Uterus (tissue), 4 donors: Measurements from ENCODE around the gene SEMA3D. TPM values are rescaled to one million over a fixed set of nuclear protein-coding genes. Genes with fewer than 3 reads are reported as not detected.
"Not testable (repeated sequence)": the region's sequence is repeated elsewhere in the genome, so short reads cannot be mapped to it uniquely, and the experiment has no call there.

ENCODE experiments used
- DNase-seq, 2 donors: peaks; one replicate each; pipeline ENCODE4 v3.0.0-alpha.2; 2019 to 2020
- H3K27ac ChIP-seq, 2 donors: fragments of 200-600 bp; sonication (generic); 1 replicate in 1 of 2; 2 replicates in 1 of 2; pipeline ENCODE4 v1.5.1; 2016 to 2018
- H3K27me3 ChIP-seq, 2 donors: fragments of 200-600 bp; sonication (generic); one replicate each; pipeline ENCODE4 v1.5.1; 2018 to 2019; ENCODE audit warnings: control low read depth in 1 of 2
- H3K36me3 ChIP-seq, 2 donors: fragments of 200-600 bp; sonication (generic); one replicate each; pipeline ENCODE4 v1.5.1; 2019; ENCODE audit warnings: control low read depth in 1 of 2
- H3K4me1 ChIP-seq, 2 donors: fragments of 200-600 bp; sonication (generic); one replicate each; pipeline ENCODE4 v1.5.1; 2018 to 2019; ENCODE audit warnings: control low read depth in 1 of 2
- H3K4me3 ChIP-seq, 2 donors: fragments of 200-600 bp; sonication (generic); 1 replicate in 1 of 2; 2 replicates in 1 of 2; pipeline ENCODE4 v1.5.1; 2018 to 2019; ENCODE audit warnings: mild to moderate bottlenecking in 1 of 2
- H3K9me3 ChIP-seq, 2 donors: fragments of 200-600 bp; sonication (generic); one replicate each; pipeline ENCODE4 v1.5.1; 2019; ENCODE audit warnings: control low read depth in 1 of 2
- POLR2A ChIP-seq, 2 donors: fragments of 450-650 bp; IDR thresholded peaks; one replicate each; pipeline ENCODE4 v1.6.1; 2016; ENCODE audit warnings: antibody characterized with exemption in 2 of 2, mild to moderate bottlenecking in 1 of 2, moderate library complexity in 1 of 2
- intact Hi-C: fragments of 100-400 bp; cut with DNase I; formaldehyde crosslinking; loops from one replicate; pipeline ENCODE4 v1.15.1; 2023; ENCODE audit warnings: low total_unique reads
- total RNA-seq, 4 donors: library from RNA; depleted of rRNA in 3 of 4; stranded (reverse); fragments of >200 nt in 3 of 4; gene quantifications; one replicate each; pipeline versions ENCODE4 v1.1.0 to v1.2.4, GENCODE V29; 2014 to 2023
- TF ChIP-seq, protein P1 (sequence below), 4 experiments: fragments of 200-600 bp in 2 of 4; fragments of 450-650 bp in 2 of 4; sonication (generic) in 2 of 4; IDR thresholded peaks; one replicate each; pipeline ENCODE4 v1.5.1; 2016 to 2019; ENCODE audit warnings: antibody characterized with exemption in 4 of 4, mild to moderate bottlenecking in 2 of 4, moderate library complexity in 1 of 4
- donor health status: DM: yes; HTN: yes; CAD: no.

The SEMA3D gene
- total RNA-seq, 4 donors from 2014 or later = 7.1 to 68.6 (median 20.4) TPM

DNA sequence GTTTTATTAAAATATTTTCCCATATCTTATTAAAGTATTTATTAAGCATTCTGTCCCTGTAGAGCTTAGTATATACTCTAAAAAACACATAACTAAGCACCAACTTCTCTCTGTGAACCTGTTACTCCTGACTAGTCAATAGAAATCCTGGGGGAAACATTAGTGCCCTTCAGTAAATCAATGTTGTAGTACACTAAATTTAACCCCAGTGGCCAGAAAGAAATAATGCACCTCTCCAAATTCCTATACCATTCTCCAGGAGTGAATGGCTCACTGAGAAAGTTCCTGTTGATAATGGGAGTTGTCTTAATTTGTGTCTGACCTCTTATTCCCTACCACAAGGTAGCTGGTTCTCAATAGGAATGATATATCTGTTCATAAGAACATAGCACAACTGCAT, 188.2 kb downstream of the SEMA3D start:
- Histone ChIP-seq H3K27me3 (no peaks in the 10 kb centered on the region), H3K36me3 (no peaks in the 10 kb centered on the region), H3K27ac (no peak overlapping the region), H3K4me1 (no peaks in the 10 kb centered on the region), H3K9me3 (no peaks in the 10 kb centered on the region), H3K4me3 (no peak overlapping the region)
- intact Hi-C loops = no loop called here
- DNase-seq = no peak
- TF ChIP-seq POLR2A (IDR thresholded peaks at IDR 0.05) = no peak
- TF ChIP-seq, protein P1, sequence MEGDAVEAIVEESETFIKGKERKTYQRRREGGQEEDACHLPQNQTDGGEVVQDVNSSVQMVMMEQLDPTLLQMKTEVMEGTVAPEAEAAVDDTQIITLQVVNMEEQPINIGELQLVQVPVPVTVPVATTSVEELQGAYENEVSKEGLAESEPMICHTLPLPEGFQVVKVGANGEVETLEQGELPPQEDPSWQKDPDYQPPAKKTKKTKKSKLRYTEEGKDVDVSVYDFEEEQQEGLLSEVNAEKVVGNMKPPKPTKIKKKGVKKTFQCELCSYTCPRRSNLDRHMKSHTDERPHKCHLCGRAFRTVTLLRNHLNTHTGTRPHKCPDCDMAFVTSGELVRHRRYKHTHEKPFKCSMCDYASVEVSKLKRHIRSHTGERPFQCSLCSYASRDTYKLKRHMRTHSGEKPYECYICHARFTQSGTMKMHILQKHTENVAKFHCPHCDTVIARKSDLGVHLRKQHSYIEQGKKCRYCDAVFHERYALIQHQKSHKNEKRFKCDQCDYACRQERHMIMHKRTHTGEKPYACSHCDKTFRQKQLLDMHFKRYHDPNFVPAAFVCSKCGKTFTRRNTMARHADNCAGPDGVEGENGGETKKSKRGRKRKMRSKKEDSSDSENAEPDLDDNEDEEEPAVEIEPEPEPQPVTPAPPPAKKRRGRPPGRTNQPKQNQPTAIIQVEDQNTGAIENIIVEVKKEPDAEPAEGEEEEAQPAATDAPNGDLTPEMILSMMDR (IDR thresholded peaks at IDR 0.05) = no peak

DNA sequence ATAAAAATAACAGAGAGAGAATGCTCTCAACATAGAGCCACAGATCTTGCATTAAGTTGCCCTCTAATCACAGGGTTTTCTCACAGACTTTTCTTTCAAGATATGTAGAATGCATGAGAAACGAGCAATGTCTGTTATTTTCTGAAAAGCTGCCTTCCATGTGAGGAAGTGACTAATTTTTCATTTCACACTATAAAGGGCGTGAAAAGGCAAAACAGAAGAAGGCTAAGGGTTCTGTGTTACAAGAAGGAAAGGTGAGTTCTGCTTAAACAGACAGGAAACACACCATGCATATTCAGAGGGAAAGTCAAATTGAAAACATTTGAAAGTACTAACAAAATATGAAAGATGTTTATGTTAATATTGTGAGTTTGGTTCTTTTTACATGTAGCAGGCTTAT, 189.2 kb downstream of the SEMA3D start:
- no peak overlapping the region for H3K27ac ChIP-seq
- H3K36me3 ChIP-seq = no peaks in the 10 kb centered on the region
- no peaks in the 10 kb centered on the region for H3K27me3 ChIP-seq
- intact Hi-C loops = no loop called here
- no peak for TF ChIP-seq POLR2A (IDR thresholded peaks at IDR 0.05)
- TF ChIP-seq, protein P1 (IDR thresholded peaks at IDR 0.05) = no peak
- H3K9me3 ChIP-seq = no peaks in the 10 kb centered on the region
- H3K4me1 ChIP-seq = no peaks in the 10 kb centered on the region
- no peak overlapping the region for H3K4me3 ChIP-seq
- DNase-seq = no peak

DNA sequence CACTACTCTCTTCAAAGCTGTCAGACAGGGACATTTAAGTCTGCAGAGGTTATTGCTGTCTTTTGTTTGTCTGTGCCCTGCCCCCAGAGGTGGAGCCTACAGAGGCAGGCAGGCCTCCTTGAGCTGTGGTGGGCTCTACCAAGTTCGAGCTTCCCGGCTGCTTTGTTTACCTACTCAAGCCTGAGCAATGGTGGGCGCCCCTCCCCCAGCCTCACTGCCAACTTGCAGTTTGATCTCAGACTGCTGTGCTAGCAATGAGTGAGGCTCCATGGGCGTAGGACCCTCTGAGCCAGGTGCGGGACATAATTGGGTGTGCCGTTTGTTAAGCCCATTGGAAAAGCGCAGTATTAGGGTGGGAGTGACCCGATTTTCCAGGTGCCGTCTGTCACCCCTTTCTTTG, 193.9 kb downstream of the SEMA3D start:
- H3K4me3 ChIP-seq, H3K36me3 ChIP-seq, H3K27me3 ChIP-seq, H3K27ac ChIP-seq, H3K4me1 ChIP-seq, intact Hi-C loops, DNase-seq, H3K9me3 ChIP-seq: not testable (repeated sequence)

DNA sequence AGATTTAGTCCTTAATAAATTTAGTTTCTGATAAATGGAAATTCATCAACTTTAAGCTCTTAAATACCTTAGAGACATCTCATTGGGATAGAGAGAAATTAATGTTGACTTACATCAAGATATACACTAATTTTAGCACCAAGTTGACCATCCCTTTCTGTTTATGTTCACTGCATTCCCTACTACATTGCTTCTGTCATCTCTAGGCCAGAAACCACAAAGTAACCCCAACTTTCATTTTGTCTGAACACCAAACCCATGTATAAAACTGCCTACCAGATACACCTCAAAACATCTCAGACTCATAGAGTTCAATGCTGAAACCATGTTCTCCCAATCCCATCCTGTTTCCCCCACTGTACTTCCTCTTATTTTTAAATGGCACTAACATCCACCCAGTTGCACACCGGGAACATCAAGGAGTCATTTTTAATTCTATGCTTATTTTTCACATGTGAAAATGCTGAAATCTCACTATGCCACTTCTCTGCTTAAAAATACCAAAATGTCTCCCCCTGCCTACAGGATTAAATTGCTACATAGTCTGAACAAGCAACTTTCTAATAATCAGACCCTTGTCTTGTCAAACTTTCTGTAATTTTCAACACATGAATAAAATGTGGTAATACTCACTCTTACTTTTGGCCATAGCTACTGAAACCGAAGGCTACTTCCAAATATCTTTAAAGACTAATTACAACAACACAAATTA, 201.6 kb downstream of the SEMA3D start:
- TF ChIP-seq POLR2A (IDR thresholded peaks at IDR 0.05) = no peak
- TF ChIP-seq, protein P1 (IDR thresholded peaks at IDR 0.05) = no peak
- Histone ChIP-seq H3K27ac (no peak overlapping the region), H3K4me1 (no peaks in the 10 kb centered on the region), H3K9me3 (no peaks in the 10 kb centered on the region), H3K36me3 (no peaks in the 10 kb centered on the region), H3K27me3 (no peaks in the 10 kb centered on the region), H3K4me3 (no peak overlapping the region)
- DNase-seq = no peak
- intact Hi-C loops = no loop called here

DNA sequence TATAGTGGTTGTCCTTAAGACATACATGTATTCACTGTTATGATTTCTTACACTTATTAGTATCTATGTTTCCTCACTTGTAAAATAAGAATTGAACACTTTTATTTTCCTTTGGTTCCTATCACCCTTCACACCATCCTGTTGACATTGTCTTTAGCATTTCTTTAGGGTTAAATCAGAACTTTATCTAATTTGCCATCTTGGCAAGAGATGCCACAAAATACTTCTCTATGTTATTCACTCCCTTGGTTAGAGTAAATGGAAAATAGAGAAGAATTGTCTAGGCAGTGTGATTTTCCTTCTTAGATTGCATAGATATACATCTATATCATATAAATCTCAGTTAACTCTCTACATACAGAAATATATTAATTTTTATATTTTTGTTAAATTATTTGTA, 204.7 kb downstream of the SEMA3D start:
- TF ChIP-seq POLR2A (IDR thresholded peaks at IDR 0.05) = no peak
- TF ChIP-seq, protein P1 (IDR thresholded peaks at IDR 0.05) = no peak
- intact Hi-C loops = no loop called here
- DNase-seq = no peak

More for the DNA sequence above, 204.7 kb downstream of the SEMA3D start:
- Histone ChIP-seq H3K36me3 (no peaks in the 10 kb centered on the region), H3K9me3 (no peaks in the 10 kb centered on the region), H3K27ac (no peak overlapping the region), H3K4me1 (no peaks in the 10 kb centered on the region), H3K27me3 (no peaks in the 10 kb centered on the region), H3K4me3 (no peak overlapping the region)
